HG03108 (cell line): ENCODE results near the gene ISG20L2.

Experiments used
- ATAC-seq: cut with Tn5 transposase; IDR thresholded peaks from one replicate; pipeline ENCODE4 v1.9.1; 2021; ENCODE audit warnings: moderate library complexity; ENCODE audit not compliant: unreplicated experiment

The ISG20L2 gene

GRCh38 chr1:156742017-156742416 lies 13.5 kb upstream of the ISG20L2 start:
- ATAC-seq = no peak

GRCh38 chr1:156741481-156741983 lies 13.0 kb upstream of the ISG20L2 start:
- peak; percentile 1 for ATAC-seq

GRCh38 chr1:156740741-156741480 lies 12.3 kb upstream of the ISG20L2 start, which contains the start of gene MRPL24:
Gene MRPL24 (minus strand): TSS chr1:156741088. CDS start chr1:156738704, 2,384 bp downstream.
- ATAC-seq = peak; percentile 82

DNA sequence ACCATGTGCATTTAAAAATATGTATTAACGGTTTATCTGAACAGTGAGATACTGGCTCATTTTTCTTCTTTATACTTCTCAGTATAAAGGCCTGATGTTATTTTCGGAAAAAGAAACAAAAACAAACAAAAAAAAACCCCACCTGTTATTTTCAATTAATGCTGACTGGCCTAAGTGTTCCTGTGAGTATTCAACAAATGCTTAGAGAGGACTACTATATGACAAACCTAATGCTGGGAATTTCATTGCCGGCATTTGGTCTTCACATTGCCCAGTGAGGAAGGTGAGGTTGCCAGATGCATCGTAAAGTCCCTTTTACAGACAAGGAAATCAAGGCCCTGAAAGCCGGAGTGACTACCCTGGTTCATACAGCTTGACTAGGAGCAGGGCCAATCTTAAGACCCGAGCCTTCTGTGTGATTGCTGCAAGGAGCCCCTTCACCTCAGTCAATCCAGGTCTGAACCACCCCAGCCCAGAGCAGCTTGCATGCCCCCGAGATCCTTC lies 11.7 kb upstream of the ISG20L2 start:
- ATAC-seq = no peak

DNA sequence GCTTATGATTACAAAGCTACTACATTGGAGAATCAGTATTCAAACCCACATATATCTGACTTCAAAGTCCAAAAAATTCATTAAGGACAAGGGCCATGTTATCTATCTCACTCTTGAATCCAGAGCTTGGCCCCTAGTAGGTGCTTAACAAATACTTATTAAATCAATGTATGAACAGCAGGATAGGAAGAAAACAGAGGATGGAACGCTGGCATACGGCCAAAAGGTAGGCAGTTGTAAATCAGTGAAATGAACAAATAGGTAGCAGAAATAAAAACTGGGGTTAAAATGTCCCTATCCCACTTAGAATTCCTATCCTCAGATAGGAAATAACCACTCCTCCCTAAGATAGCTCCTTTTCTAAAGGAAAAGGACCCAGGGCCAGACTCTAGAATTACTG lies 10.3 kb upstream of the ISG20L2 start:
- no peak for ATAC-seq

- no peak for ATAC-seq
These were observed 9.8 kb upstream of the ISG20L2 start for GRCh38 chr1:156738407-156738806.

DNA sequence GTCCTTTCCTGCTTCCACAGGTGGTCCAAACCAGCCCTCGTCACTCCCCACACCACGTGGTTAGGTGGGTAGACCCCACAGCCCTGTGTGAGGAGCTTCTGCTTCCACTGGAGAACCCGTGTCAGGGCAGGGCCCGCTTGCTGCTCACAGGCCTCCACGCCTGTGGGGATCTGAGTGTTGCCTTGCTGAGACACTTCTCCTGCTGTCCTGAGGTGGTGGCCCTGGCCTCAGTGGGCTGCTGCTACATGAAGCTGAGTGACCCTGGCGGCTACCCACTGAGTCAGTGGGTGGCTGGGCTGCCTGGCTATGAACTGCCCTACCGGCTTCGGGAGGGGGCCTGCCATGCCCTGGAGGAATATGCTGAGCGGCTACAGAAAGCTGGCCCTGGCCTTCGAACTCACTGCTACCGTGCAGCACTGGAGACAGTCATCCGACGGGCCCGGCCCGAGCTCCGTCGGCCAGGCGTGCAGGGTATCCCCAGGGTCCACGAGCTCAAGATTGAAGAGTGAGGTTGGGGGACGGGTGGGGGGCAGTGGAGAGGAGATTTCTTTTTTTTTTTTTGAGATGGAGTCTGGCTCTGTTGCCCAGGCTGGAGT lies 5.5 kb upstream of the ISG20L2 start:
- no peak for ATAC-seq

DNA sequence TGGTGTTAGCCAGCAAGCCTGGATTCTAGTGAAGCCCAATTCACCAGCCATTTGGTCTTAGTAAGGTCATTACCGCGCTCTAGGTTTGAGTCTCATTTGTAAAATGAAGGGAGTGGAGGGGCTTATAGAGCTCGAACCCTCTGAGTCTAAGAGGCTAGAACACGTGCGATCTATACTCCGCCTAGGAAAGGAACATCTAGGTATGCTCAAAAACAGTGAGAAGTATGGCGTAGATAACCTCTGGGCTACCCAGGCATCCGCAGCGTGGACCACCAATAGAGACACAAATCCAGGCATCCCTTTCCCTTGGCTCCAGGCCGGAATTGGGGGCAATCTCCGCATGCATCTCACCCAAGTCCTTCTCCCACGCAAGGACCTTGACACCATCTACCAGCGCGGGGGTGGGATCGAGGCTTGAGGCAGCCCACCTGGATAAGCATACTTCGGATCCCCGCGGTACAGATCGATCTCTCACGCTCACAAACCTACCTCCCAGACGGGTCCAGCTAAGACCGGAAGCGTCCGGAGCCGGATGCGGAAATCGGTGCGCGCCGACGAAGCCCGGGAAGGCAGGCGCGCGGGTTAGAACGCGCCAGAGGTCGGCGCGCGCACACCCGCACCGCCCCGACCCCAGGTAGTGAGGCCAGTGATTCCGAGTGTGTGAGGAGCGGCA lies 504 bp downstream of the ISG20L2 start, which contains the start of gene METTL25B:
TSS of gene METTL25B (plus strand) at position 544 of the 673 bp plus-strand sequence. CDS start 636 bp downstream, outside the sequence.
- peak; percentile 57 for ATAC-seq

DNA sequence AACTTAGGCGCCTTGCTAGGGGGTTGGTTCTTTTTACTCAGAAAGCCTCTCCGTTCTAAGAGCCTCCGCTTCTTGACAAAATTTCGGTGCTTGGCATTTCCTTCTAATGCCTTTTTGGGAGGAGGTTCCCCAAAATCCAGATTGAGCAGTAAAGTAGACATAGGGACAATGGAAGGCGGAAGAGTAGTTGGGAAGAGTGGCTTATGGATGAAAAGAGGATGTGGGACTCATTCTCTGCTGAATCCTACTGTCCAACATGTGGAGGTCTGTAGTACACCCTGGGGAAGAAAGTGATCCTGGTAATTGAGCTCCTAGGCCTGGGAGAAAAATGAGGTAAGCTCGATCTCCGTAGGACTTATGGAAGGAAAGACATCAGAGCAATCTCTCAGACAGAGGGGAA lies 1.1 kb downstream of the ISG20L2 start:
- no peak for ATAC-seq

DNA sequence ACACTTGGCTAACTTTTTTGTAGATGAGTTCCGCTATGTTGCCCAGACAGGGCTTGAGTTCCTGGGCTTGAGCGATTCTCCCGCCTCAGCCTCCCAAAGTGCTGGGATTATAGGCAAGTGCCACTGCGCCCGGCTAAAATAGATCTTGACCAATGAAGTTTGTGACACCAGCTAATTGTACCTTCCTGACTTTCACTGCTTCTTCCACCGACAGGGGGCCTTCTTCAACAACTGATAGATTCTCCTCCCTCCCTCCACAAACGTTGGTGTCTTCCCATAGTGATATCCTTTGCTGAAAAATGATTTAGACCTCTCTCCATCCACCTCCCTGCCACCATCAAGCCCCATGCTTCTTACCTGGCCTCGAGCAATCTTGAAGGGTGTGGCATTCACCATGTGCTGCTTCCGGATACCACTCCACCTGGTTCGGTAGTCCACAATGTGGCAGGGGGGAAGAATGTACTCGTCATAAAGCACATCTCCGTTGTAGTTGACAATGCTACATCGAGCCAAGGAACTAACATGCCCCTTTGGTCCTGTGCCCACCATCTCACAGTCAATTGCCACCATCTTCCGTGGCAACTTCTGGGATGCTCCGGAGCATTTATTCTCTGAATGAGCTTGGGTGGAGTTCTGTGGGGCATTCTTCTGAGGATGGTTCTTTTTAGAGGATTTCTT lies 1.9 kb downstream of the ISG20L2 start:
- ATAC-seq = no peak

DNA sequence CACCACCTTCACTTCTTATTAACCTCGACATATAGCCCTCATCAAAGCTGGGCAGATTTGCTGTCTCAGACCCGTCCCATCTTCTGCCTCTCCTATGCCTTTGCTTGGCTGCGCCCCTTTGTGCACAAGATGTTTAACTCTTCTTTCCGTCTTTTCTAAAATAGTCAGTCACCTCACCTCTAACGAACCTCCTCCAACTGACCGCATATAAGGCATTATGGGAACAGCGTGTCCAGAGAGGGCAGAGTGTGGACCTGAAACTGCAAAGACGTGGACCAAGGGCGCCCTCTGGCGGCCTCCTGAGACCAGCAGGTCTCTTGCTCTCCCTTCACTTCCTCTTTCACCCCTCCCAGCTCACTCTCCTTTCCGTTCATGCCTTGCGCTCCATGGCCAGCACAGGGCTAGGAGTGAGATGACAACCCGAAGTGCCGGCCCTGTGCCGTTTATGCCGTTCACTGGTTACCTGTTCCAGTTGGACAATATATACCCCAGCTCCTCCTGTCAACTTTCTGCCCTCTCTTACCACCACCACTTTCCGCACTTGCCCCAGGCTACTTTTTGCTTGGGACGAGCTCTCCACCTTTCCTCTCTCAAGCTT lies 2.8 kb downstream of the ISG20L2 start:
- ATAC-seq = peak; percentile 35

- no peak for ATAC-seq
These were observed 7.0 kb downstream of the ISG20L2 start for GRCh38 chr1:156721535-156721934.

DNA sequence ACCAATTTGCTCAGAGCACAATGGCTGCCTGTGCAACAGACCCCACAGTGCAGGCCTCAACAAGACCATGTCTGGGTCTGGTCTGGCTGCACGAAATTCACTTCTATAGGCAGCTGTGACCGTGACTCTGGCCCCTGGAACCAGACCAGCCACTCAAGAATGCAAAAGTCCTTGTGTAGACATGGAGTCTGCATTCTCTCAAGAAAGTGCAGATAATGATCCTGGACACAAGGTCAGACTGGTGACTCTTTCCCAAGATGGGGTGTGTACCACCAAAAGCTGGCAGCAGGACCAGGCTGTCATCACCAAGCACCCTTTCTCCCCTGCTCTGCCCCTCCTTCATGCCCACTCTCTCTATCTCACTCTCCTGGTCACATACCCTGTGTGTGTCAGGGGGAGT lies 7.4 kb downstream of the ISG20L2 start:
- ATAC-seq = no peak

- ATAC-seq = no peak
These were observed 11.2 kb downstream of the ISG20L2 start for GRCh38 chr1:156717351-156717750.

GRCh38 chr1:156714830-156715229 lies 13.7 kb downstream of the ISG20L2 start:
- no peak for ATAC-seq

DNA sequence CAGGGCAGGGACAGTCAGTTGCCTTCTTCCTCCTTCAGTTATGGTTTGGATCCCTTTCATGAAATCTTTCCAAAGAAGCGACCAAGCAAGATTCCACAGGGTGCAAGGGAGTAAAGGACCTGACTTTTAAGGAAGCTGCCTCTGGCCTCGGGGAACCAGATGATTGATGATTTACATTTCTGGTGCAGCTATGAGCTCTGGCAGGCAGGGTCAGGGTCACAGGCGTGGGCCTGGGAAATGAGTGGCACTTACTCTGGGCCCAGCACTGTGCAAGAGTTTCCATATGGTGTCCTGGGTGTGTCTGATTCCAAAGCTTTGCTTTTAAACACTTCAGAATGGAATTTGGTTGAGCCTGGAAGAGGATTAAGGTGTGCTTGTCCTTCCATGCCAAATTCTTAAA lies 15.9 kb downstream of the ISG20L2 start:
- ATAC-seq = no peak

DNA sequence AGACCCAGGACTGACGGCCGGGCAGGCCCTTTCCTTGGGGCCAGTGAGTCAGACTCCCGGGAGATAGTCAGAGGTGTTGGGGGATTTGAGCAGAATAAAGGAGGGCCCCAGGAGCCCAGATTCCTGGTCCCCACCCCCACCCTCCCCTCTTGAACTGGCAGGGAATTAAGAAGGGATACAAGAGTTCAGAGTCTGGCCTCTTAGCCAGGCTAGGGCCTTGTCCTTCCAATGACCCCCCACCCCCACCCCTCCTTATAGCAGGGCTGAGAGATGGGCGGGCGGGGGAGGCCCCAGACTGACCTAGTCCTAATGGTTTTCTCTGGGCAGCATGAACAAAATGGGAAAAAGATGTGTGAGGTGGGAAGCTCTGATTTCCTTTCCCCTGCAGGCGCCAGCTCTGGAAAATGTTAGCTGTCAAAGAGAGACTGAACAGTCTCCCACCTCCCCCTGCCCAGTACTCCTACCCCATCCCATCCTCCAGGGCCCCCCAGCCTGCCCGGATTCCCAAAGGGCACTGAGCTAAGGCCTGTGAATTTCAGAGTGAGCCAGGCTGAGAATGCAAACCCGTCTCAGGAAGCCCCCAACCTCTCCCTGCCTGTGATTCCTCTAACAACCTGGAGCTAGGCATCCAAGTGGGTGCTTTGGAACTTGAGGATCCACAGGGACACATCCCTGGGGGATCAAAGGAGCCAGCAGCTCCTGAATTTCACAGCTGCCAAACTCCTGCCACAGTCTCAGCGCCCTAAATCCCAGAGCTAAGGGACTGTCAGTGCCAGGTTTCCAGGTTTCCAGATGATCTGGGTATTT lies 17.4 kb downstream of the ISG20L2 start:
- no peak for ATAC-seq

- no peak for ATAC-seq
These were observed 18.6 kb downstream of the ISG20L2 start for GRCh38 chr1:156709757-156710489.

- ATAC-seq = no peak
These were observed 19.5 kb downstream of the ISG20L2 start for GRCh38 chr1:156709031-156709430.
